Stimulated activated CD8-positive, alpha-beta memory T cell treated with anti-CD3 and anti-CD28 coated beads, Interleukin-7, amount 100 ng/mL, for 1 hour (primary cell): ENCODE data around the gene ATP5MC2.
"Not testable (repeated sequence)": the region's sequence is repeated elsewhere in the genome, so short reads cannot be mapped to it uniquely, and the experiment has no call there.

Source experiments
- DNase-seq, 2 donors: peaks; one replicate each; pipeline ENCODE4 v3.0.0-alpha.2; 2020; ENCODE audit warnings: low read depth in 2 of 2

ATP5MC2 gene

DNA sequence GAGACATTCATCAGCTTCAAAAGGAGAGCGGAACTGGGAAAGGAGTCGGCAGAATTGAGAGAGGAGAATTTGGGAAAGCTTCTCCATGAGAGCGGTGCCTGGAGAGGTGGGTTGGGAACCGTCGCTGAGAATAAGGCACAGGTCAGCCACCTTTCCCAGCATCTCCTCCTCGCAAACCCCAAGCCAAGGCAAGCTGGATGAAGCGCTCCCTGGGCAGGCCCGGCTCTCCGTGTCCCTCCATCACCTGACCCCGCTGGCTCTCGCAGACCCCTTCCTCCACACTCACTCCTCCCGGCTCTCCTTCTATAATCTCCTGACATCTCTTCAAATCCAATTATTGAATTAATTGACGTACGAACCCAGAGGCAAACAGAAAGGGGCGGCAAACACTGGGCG, 18.9 kb upstream of the ATP5MC2 start:
- no peak for DNase-seq

DNA sequence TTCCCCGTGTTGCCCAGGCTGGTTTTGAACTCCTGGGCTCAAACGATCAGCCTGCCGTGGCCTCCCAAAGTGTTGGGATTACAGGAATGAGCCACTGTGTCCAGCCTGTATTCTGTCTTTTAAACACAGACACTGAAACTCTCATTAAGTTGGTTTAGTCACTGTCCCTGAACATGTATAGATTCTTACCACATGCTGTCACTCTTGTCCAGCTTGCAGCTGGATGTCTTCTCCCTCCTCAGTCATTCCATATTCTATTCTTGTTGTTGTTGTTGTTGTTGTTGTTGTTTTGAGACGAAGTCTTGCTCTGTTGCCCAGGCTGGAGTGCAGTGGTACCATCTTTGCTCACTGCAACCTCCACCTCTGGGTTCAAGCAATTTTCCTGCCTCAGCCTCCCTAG, 12.3 kb upstream of the ATP5MC2 start:
- DNase-seq, result no peak

DNA sequence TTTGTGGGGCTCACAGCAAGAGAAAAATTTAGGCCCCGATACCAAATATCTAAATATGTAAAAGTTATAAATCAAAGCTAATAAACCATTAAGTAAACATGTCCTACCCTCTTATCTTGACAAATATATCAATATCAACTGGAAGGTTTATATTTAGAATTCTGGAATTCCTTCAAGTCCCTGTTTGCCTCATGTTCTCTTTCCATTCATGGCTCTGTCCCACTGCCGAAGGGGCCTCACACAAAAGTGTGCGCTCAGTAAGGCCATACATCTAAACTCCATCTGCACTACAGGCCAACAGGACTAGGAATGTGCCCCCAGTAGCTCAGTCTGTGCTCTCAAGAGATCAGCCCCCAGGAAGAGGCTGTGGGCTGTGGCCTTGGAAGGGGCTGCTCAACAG, 10.6 kb upstream of the ATP5MC2 start:
- DNase-seq, result no peak

DNA sequence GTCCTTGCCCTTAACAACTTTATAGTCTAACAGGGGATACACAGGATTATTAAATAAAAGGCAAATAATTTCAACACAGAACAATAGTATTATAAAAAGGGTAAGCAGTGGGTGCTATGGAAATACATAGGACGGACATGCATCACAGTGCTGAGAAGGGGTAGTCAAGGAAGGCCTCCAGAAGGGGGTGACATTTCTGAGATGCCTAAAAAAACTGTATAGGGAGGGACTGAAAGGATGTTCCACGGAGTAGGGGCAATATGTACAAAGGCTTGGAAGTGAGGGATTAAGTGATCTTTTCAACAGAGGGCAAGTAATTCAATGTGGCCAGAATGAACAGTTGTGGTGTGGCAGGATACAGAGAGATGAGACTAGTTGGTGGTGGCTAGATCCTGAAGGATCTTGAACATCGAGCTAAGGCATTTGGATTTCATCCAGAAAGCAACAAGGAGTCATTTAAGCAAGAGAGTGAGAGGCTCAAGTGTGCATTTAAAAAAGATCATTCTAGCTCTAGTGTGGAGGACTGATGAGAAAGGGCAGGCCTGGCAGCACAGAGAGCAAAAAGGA, 8.9 kb upstream of the ATP5MC2 start:
- no peak for DNase-seq

DNA sequence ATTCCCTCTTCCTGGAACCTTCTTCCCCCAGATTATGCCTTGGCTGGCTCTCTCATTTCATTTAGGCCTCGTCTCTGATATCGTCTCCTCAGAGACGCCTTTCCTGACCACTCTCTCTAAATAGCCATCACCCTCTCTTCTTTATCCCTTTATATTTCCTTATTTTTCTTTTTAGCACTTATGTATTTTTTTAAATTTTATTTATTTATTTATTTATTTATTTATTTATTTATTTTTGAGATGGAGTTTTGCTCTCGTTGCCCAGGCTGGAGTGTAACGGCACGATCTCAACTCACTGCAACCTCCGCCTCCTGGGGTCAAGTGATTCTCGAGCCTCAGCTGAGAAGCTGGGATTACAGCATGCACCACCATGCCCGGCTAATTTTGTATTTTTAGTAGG, 8.1 kb upstream of the ATP5MC2 start:
- DNase-seq, result no peak

DNA sequence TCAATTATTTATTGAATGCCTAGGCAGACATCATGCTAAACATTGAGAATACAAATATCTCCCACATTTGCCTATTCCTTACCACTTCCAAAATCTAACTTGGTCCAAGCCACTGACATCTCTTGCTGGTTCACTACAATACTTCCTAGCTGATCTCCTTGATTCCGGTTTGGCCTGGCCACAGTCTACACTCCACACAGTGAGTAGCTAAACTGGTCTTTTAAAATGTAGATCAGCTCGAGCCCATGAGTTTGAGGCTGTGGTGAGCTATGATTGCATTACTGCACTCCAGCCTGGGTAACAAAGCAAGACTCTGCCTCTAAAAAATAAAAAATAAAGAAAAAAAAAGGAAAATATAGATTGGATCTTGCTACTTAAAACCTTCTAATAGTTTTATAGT, 7.6 kb upstream of the ATP5MC2 start:
- no peak for DNase-seq

DNA sequence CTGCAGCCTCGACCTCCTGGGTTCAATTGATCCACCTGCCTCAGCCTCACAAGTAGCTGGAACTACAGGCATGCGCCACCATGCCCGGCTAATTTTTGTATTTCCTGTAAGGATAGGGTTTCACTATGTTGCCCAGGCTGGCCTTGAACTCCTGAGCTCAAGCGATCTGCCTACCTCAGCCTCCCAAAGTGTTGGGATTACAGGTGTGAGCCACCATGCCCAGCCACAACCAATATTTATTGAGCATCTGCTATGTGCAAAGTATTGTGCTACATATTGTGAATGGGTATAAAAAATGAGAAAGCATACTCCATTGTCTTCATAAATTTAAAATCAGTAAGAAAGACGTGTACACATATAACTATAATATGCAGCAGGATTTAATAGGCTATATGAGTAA, 4.2 kb upstream of the ATP5MC2 start:
- DNase-seq, result not testable (repeated sequence)

DNA sequence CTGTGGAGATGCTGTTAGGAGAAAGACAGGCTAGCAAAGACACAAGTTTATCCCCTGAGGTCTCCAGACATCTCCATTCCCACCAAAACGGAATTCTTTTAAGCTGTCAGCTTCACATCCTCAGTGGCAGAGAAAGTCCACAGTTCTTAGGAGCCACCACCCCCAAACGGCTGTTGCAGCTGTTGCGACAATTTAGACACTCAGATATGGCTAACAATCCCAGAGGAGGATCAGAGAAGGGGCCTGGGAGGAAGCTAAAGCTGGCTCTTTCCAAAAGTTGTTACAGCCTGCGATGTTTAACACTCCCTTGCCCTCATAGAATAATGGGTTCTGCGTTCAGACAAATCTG, 1.9 kb upstream of the ATP5MC2 start:
- DNase-seq, result no peak

DNA sequence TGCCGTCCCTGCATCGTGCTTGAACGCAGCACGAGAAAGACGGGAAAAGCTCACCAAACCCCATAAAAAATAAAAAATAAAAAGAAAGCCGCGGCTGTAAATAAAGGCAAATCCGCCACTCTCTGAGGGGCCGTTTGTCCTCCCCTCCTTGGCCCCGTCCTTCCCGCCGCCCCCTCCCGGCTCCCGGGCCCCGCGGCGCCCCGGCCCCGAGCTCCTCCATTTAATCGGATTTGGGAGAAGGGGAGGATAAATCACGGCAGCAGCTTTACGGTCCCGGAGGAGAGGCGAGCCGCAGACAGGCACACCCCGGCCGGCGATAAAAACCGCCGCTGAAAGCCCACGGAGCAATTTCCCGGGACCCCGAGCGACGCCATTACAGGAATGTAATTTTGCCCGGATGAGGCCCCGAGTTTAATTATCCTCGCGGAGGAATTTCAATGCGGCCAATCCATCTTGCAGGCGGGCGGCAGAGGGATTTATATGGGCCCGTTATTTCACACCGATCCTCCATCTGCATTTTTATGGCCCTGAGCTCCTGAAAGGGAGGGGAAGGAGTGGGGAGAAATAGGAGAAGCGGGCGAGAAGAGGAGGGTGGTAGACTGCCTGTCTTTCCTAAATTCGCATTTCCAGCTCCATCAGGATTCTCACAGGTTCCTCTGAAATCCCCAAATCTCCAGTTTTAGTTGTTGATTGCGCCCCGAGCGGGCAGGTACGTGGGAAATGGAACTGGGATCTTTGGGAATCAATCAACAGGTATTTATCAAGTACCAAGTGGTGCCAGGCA, 1.3 kb upstream of the ATP5MC2 start:
- no peak for DNase-seq

DNA sequence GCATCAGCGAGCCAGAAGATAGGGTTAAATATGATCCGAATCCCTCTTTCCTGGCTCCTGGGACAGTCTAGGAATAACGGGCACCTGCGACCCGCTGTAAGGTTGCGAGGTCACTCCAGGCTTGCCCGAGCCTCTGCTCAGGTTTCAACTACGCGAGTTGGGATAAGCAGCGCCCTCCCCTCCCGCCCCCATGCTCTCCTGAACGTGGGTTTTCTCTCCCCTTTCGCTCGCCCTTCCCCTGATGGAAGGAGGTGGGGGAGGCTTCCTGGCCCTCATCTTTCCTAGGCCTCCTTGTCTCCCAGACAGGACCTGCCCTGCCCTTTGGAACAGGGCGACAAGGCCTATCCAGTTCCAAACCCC, 753 bp upstream of the ATP5MC2 start:
- no peak for DNase-seq

DNA sequence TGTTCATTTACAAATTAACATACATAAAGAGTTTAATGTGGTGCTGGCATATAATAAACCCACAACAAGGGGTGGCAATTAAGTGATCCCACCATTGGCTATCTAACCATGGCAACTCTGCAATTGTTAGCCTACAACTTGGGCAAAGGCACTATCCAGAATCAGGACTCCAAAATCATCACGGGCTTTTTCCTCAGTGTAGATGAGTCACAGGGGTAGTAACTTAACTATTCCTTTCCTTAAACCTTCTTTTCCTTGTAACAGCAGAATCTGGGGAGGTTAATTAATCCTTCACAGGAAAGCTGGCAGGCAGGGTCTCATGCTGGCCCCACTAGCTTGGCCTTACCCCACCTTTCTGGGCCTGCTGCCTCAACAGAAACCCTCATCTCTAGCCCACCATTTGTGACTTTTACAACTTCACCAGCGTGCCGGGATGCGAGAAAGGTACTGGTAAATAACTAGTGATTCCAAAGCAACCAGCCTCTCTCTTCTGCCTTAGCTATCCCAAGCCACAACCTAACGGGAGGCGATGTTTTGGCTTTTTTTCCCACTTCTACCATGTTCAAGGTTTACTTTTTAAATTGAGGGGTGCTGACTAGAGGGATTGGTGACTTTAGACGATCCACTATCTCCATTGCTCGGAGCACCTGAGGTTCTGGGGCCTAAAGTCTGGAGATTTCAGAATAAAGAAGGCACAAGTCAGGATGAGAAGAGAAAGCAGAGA, 744 bp downstream of the ATP5MC2 start:
- DNase-seq, result no peak

DNA sequence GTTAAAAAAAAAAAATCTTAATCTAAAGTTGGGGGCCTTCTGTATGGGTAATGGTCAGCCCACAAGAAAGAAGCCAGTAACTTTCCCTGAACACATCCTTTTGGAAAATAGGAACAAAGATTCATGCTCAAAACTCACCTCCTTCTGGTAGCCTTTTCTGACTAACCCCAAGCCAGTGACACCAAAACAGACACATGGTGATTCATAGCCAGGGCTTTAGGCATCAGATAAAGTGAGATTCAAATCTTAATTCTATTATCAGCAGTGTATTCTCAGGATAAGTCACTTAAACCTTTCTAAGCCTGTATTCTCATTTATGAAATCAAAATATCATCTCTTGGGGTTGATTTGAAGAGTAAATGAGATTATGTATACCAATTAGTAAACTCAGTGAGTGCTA, 4.9 kb downstream of the ATP5MC2 start:
- no peak for DNase-seq

DNA sequence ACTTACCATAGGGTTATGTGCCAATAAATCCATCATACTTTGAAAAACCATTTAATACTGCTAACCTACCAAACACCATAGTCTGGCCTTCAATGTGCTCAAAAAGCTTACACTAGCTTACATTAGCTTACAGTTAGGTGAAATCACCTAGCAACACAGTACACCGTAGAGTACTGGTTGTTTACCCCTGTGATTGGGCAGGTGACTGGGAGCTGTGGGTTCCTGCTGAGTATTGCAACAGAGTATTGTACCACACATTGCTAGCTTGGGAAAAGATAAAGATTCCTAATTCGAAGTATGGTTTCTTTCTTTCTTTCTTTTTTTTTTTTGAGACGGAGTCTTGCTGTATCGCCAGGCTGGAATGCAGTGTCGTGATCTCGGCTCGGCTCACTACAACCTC, 5.6 kb downstream of the ATP5MC2 start:
- DNase-seq, result no peak

DNA sequence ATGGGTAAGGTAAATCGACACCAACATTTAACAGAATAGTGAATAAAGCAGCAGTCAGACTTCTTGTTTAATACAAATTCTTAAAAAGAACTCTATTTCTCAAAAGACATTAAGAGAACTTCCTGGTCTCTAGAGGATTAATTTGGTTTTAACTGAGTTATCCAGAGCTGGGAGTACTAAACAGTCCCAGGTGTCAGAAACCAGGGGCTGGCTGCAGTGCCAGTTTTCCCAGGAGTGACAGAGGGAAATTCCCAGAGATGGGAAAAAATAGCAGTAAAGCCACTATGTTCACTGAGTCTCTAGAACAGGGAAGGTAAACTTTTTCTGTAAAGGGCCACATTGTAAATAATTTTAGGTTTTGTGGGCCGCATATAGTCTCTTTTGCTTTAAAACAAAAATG, 8.8 kb downstream of the ATP5MC2 start:
- no peak for DNase-seq

DNA sequence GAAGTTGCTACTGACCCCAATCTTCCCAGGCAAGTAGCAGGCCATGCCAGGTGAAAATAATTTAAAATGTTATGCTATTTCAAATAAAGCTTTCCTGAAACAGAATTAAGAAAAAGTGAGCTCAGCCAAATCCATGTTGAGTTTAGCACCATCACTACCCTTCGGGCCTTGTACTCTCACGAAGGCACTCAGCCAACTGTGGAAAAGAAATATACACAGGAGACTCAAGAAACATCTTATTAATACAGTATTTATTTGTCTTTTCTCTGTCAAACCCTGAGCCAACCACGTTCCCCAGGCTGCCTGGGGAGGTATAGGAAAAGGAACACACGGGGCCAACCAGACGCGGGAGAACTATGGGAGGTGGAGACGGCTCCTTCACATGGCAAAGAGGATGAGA, 10.9 kb downstream of the ATP5MC2 start:
- DNase-seq, result no peak

DNA sequence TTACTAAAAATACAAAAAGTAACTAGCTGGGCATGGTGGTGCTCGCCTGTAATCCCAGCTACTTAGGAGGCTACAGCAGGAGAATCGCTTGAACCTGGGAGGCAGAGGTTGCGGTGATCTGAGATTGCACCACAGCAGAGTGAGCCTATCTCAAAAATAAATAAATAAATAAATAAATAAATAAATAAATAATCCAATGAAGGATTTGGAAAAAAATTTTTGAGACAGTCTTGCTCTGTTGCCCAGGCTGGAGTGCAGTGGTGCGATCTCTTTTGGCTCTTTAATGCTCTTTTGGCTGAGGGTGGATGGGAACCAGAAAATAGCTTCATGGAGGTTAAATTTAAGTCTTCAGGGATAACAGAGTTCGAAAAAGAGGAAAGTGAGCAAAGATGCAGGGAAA, 11.7 kb downstream of the ATP5MC2 start:
- DNase-seq, result no peak

DNA sequence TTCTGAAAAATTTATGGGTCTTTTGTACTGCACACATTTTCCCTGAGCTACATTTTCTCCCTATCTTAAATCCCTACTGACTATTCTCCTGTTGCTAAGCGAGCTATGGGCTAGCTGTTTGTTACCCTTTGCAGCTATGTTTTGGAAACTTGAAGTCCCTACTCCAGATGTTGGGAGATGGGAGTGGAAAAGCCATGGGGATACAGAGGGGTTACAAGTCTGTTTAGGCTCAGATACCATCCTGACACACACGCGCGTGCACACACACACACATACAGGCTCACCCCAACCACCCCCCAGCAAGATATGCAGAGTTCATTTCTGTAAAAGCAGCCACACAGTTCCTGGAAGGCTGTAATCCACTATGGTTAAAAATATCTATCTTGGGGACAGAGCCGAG, 15.8 kb downstream of the ATP5MC2 start:
- DNase-seq, result no peak

DNA sequence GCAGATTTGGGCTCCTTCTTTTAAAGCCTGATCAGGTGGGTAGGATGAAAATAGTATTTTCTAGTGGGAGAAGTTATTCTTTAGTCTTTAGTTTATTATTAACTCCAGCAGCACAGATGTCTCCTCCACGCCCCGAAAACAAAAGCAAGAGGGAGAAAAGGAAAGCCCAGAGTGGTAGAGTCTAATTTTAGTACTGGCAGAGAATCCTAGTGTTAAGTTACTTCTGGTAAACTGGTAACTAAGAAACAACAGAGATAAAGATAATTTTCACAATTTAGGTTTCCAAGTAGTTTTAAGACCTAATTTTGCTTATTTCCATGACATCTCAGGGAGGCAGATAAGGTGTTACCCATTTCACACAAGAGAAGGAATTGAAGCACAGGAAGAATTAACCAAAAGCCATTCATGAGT, 16.3 kb downstream of the ATP5MC2 start:
- no peak for DNase-seq

DNA sequence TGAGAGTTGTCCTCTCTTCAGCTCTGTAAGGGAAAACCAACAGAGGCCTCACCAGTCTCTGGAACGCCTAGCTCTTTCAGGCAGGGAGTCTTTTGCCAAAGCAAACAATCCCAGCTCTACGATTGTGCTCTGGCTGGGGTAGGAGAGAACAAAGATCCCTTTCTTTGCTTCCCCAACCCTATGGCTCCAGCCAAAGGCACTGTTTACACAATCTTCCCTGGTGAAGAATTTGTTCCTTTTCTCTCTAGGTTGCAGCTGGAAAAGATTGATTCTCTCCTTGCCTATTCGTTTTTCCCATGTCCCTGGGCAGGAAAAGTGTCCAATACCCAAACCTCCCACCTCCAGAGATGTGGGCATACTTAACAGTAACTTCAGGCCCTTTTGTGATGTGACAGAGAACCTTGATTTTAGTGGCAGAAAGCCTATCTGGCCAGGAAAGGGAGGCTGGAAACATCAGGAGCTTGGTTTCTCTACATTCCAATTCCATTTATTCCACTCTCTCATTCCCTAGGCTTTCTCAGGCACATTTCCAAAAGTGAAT, 16.8 kb downstream of the ATP5MC2 start:
- no peak for DNase-seq

DNA sequence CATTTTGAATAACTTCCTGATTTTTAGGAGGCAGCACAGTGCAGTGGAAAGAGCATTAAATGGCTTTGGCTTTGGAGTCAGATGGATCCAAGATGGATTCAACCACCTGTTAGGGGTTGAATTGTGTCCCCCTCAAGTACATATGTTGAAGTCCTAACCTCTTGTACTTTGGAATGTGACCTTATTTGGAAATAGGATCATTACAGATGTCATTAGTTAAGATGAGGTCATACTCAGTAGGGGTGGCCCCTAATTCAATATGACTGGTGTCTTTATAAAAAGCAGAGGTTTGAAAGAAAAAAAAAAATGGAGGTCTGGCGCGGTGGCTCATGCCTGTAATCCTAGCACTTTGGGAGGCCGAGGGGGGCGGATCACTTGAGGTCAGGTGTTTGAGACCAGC, 18.8 kb downstream of the ATP5MC2 start:
- no peak for DNase-seq

DNA sequence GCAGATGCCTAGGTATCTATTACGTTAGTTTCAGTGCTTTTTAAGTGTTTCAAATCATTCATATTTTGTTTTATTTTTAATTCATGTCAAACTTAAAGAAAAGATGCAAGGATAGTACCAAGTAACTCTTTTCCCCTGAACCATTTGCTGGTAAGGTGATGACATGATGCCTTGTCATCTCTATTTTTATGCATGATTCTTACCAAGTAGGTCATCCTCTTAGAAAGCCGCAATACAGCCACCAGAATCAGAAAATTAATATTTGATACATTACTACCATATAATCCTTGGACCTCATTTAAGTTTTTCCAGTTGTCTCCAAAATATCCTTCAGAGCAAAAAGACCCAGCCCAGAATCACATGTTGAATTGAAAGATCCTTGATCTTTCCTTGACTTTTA, 22.3 kb downstream of the ATP5MC2 start:
- DNase-seq, result no peak

DNA sequence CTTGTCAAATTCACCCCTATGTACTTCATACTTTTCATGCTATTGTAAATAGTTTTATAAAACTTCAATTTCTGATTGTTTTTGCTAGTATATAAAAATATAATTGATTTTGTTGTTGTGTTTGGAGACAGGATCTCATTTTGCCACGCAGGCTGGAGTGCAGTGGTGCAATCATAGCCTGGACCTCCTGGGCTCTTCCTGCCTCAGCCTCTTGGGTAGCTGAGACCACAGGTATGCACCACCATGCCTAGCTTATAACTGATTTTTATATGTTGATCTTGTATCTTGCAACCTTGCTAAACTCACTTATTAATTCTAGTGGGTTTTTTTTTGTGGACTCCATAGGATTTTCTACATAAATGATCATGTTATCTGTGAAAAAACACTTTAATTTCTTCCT, 23.5 kb downstream of the ATP5MC2 start:
- no peak for DNase-seq

DNA sequence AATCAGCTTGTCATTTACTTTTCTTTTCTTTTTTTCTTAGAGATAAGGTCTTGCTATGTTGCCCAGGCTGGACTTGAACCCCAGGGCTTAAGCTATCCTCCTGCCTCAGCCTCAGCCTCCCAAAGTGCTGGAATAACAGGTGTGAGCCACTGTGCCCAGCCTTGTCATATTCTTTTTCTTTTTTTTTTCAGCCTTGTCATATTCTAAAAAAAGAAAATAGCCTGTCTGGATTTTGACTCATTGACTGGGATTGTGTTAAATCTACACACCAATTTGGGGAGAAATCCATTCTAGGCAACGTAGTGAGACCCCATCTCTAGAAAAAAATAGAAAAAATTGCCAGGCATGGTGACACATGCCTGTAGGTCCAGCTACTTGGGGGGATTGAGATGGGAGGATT, 24.1 kb downstream of the ATP5MC2 start:
- DNase-seq, result no peak
